HepG2 (cell line): ENCODE measurements around the gene PRAMEF7. TPM values are rescaled to one million over a fixed set of nuclear protein-coding genes. Genes with fewer than 3 reads are reported as not detected.
"Not testable (repeated sequence)": the region's sequence is repeated elsewhere in the genome, so short reads cannot be mapped to it uniquely, and the experiment has no call there.

Source experiments
- ATAC-seq: fragments of 200-7000 bp; cut with Tn5 transposase; 3 replicates; pipeline ENCODE4 v1.9.1; 2020; ENCODE audit warnings: mild to moderate bottlenecking, moderate library complexity
- BruUV-seq: library from RNA; stranded (reverse); fragments of 400-500 nt; replicated peaks from 2 replicates; lab custom pipeline; 2021; lab: Mats Ljungman, UMichigan
- CTCF ChIA-PET: fragments of 300-600 bp; formaldehyde crosslinking; extraction: SDS; loops from one replicate; lab custom pipeline; 2021; ENCODE audit warnings: low total read pairs, inconsistent platforms, low intra/inter-chr PET ratio; lab: Yijun Ruan, JAX
- POLR2A ChIA-PET: fragments of 350-600 bp; sonication (Branson Sonifier 250); formaldehyde crosslinking; loops from one replicate; lab custom pipeline; 2020; ENCODE audit warnings: antibody characterized with exemption, inconsistent platforms; lab: Yijun Ruan, JAX
- DNase-seq: peaks from one replicate; pipeline ENCODE4 v3.0.0-alpha.2; 2015; ENCODE audit warnings: low spot score
- FAIRE-seq: peaks from 3 replicates; lab custom pipeline; 2011; peaks lifted over from hg19 to GRCh38; lab: Jason Lieb, UNC
- H2AFZ ChIP-seq: one replicate; pipeline ENCODE4 v1.6.1; 2011; ENCODE audit warnings: low read length, inconsistent platforms
- H3K27ac ChIP-seq: fragments of 300-600 bp; 3 replicates; pipeline ENCODE4 v1.8.0; 2011; ENCODE audit warnings: mixed run types, mild to moderate bottlenecking, mixed read lengths, low read length, inconsistent platforms; ENCODE audit not compliant: insufficient read depth; ENCODE audit errors: extremely low read length
- H3K27me3 ChIP-seq, 2 experiments: fragments of 200-600 bp in 1 of 2; 2 replicates in 1 of 2; 3 replicates in 1 of 2; pipeline versions ENCODE4 v1.6.0 to v1.8.0; 2011; ENCODE audit warnings: low read length in 2 of 2, mild to moderate bottlenecking in 2 of 2, moderate library complexity in 2 of 2, inconsistent platforms in 1 of 2; ENCODE audit not compliant: insufficient read depth in 2 of 2, control insufficient read depth in 1 of 2
- H3K36me3 ChIP-seq, 2 experiments: fragments of 200-600 bp in 1 of 2; replicated peaks in 1 of 2; 2 replicates in 1 of 2; 3 replicates in 1 of 2; pipeline versions ENCODE4 v1.5.1 to v1.8.0; 2011; ENCODE audit warnings: low read length in 2 of 2, inconsistent platforms in 1 of 2; ENCODE audit not compliant: insufficient read depth in 2 of 2, control insufficient read depth in 1 of 2
- H3K4me1 ChIP-seq: 2 replicates; pipeline ENCODE4 v1.5.1; 2012; ENCODE audit warnings: low read length, inconsistent platforms; ENCODE audit not compliant: insufficient read depth
- H3K4me2 ChIP-seq: 2 replicates; pipeline ENCODE4 v1.6.0; 2011; ENCODE audit warnings: low read depth, low read length, inconsistent platforms
- H3K4me3 ChIP-seq, 3 experiments: fragments of 200-600 bp in 1 of 3; sonication (generic), shearing (Covaris generic) in 1 of 3; replicated peaks in 1 of 3; 2 replicates each; pipeline ENCODE4 v1.5.1; 2011 to 2016; ENCODE audit warnings: low read length in 3 of 3, inconsistent platforms in 2 of 3, low read depth in 2 of 3, mild to moderate bottlenecking in 2 of 3, control low read depth in 1 of 3, mixed read lengths in 1 of 3; ENCODE audit not compliant: insufficient read depth in 1 of 3
- H3K79me2 ChIP-seq: one replicate; pipeline ENCODE4 v1.6.1; 2011; ENCODE audit warnings: low read length, inconsistent platforms; ENCODE audit not compliant: insufficient read depth
- H3K9ac ChIP-seq: 2 replicates; pipeline ENCODE4 v1.6.0; 2011; ENCODE audit warnings: mild to moderate bottlenecking, low read depth, low read length, inconsistent platforms; ENCODE audit not compliant: insufficient read depth
- H3K9me3 ChIP-seq: 2 replicates; pipeline ENCODE4 v1.5.1; 2012; ENCODE audit warnings: mild to moderate bottlenecking, low read length
- H4K20me1 ChIP-seq: 2 replicates; pipeline ENCODE4 v1.6.0; 2011; ENCODE audit warnings: inconsistent platforms, mild to moderate bottlenecking, low read length, moderate library complexity; ENCODE audit not compliant: insufficient read depth
- WGBS: methylation state at CpG from one replicate; pipeline ENCODE4 v1.1.6; 2017; ENCODE audit warnings: low lambda C conversion rate; 5-methylcytosine and 5-hydroxymethylcytosine counted together
- in situ Hi-C: cut with HindIII; loops from 2 replicates; pipeline ENCODE4 v1.10.0; 2017; ENCODE audit warnings: low pct_unique_long_range_greater_than_20kb; ENCODE audit not compliant: extremely low pct_ligation_motif_present
- intact Hi-C: fragments of 100-400 bp; cut with micrococcal nuclease; formaldehyde crosslinking; loops from one replicate; pipeline ENCODE4 v1.10.0; 2022; ENCODE audit not compliant: unreplicated experiment
- polyA plus RNA-seq, 8 experiments: library from polyadenylated mRNA; depleted of rRNA in 3 of 8; stranded (reverse) in 7 of 8; unstranded in 1 of 8; fragments of >200 nt; fragmentation: Illumina TruSeq in 4 of 8; extraction: Trizol in 4 of 8; gene quantifications; 2 replicates each; pipeline versions ENCODE4 v1.2.1 to v1.2.3, GENCODE V29; 2011 to 2016; ENCODE audit warnings: low read depth in 4 of 8, missing spikeins in 1 of 8, mixed read lengths in 1 of 8; ENCODE audit not compliant: insufficient read depth in 1 of 8
- total RNA-seq, 5 experiments: library from RNA; depleted of rRNA; stranded (reverse); fragments of >200 nt; fragmentation: Illumina TruSeq; extraction: Trizol; gene quantifications; 2 replicates each; pipeline ENCODE4 v1.2.3, GENCODE V29; 2016; ENCODE audit warnings: low read depth in 1 of 5

The PRAMEF7 gene
- total and polyA plus RNA-seq, 2 of the 13 experiments (the other 11 are each of a cell fraction or from before 2014, with no cell fraction given), result not detected

DNA sequence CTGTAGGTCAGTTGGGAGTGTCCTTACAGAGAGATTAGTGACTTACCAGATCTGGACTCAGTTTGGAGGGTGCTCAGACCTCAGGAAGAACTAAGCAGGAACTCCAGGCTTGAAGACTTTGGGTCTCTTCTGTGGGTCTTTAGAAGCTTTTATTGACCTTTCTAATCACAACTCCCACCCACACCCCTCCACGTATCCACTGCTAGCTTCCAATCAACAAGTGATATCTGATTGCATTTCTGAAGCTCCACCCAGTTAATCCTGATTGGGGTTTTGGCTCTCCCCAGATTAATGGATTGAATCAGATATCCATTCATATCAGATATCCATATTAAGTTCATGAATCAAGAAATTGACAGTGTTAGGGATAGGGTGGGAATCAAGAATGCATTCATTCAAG is 18.2 kb upstream of the PRAMEF7 start, which contains the start of gene PRAMEF10:
Gene PRAMEF10 (minus strand): TSS at position 101 of the 400 bp plus-strand sequence. CDS start 2,423 bp downstream, outside the sequence.
- in situ Hi-C loops, H3K27ac ChIP-seq, POLR2A ChIA-PET, H4K20me1 ChIP-seq, H3K9me3 ChIP-seq, intact Hi-C loops, H3K36me3 ChIP-seq, H2AFZ ChIP-seq, BruUV-seq, H3K4me2 ChIP-seq, ATAC-seq, CTCF ChIA-PET, FAIRE-seq, H3K27me3 ChIP-seq, H3K9ac ChIP-seq, H3K4me3 ChIP-seq, DNase-seq, H3K79me2 ChIP-seq, H3K4me1 ChIP-seq: not testable (repeated sequence)
- no CpG with 5 or more reads among the region's 1 CpG for WGBS

- CTCF ChIA-PET, H3K79me2 ChIP-seq, H3K9ac ChIP-seq, H3K36me3 ChIP-seq, in situ Hi-C loops, intact Hi-C loops, POLR2A ChIA-PET, H3K4me2 ChIP-seq, H3K4me3 ChIP-seq, H3K9me3 ChIP-seq, BruUV-seq, ATAC-seq, DNase-seq, FAIRE-seq, H3K27me3 ChIP-seq, H3K4me1 ChIP-seq, H2AFZ ChIP-seq, H4K20me1 ChIP-seq, H3K27ac ChIP-seq: not testable (repeated sequence)
Observed at GRCh38 chr1:12899186-12899585, 17.2 kb upstream of the PRAMEF7 start.

GRCh38 chr1:12903793-12904572 is 12.4 kb upstream of the PRAMEF7 start:
- intact Hi-C loops, H3K9ac ChIP-seq, H3K27ac ChIP-seq, in situ Hi-C loops, H2AFZ ChIP-seq, H4K20me1 ChIP-seq, BruUV-seq, POLR2A ChIA-PET, CTCF ChIA-PET, H3K79me2 ChIP-seq, H3K4me3 ChIP-seq, ATAC-seq, H3K27me3 ChIP-seq, H3K4me1 ChIP-seq, H3K4me2 ChIP-seq, FAIRE-seq, H3K36me3 ChIP-seq, DNase-seq, H3K9me3 ChIP-seq: not testable (repeated sequence)
- WGBS, result no CpG with 5 or more reads among the region's 5 CpGs
